ENCODE measurements around the gene CDKN2AIP. TPM values are rescaled to one million over a fixed set of nuclear protein-coding genes. Genes with fewer than 3 reads are reported as not detected.
"Not testable (repeated sequence)": the region's sequence is repeated elsewhere in the genome, so short reads cannot be mapped to it uniquely, and the experiment has no call there.

Gene CDKN2AIP
- total RNA-seq, 2 experiments from 2014 or later = 26.4 to 26.6 TPM

- Mint-ChIP-seq H3K9me3 (no peaks in the 10 kb centered on the region), H3K27ac (peak overlapping the region; percentile 63)
- CTCF ChIA-PET = no interaction called here
Observed at GRCh38 chr4:183449193-183449882, 4.9 kb downstream of the CDKN2AIP start.

DNA sequence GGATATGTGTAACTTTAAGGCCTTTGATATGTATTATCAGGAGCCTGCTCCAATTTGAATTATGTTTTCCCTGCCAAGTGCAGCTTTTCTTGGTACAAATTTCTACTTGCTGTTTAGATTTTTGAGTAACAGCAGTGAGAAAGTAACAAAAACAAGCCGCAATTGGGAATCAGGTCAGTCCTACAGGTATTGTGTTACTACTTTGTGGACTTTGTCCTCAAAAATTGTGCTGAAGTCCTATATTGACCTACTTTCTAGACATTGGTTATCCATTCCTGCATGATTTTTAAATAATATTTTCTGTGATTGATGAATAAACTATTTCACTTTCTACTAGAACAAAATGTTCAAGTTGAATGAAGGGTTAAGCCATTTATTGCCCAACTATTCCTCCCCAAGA, 5.7 kb downstream of the CDKN2AIP start:
- H3K27me3 Mint-ChIP-seq = no peaks in the 10 kb centered on the region
- no peak for DNase-seq
- peaks cover 48% of the 10 kb centered on the region for H3K36me3 Mint-ChIP-seq (ENCODE audit: low read depth)
- no peak overlapping the region for H3K27ac Mint-ChIP-seq
- CTCF ChIA-PET = no interaction called here
- ATAC-seq = no peak
- intact Hi-C loops (cut with micrococcal nuclease) = no loop called here
- POLR2A ChIA-PET = no interaction called here
- no peaks in the 10 kb centered on the region for H3K9me3 Mint-ChIP-seq
- TF ChIP-seq, protein P1, sequence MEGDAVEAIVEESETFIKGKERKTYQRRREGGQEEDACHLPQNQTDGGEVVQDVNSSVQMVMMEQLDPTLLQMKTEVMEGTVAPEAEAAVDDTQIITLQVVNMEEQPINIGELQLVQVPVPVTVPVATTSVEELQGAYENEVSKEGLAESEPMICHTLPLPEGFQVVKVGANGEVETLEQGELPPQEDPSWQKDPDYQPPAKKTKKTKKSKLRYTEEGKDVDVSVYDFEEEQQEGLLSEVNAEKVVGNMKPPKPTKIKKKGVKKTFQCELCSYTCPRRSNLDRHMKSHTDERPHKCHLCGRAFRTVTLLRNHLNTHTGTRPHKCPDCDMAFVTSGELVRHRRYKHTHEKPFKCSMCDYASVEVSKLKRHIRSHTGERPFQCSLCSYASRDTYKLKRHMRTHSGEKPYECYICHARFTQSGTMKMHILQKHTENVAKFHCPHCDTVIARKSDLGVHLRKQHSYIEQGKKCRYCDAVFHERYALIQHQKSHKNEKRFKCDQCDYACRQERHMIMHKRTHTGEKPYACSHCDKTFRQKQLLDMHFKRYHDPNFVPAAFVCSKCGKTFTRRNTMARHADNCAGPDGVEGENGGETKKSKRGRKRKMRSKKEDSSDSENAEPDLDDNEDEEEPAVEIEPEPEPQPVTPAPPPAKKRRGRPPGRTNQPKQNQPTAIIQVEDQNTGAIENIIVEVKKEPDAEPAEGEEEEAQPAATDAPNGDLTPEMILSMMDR (IDR thresholded peaks at IDR 0.05) = no peak
- H3K4me3 Mint-ChIP-seq = no peak overlapping the region
- H3K4me1 Mint-ChIP-seq (ENCODE audit: low read depth) = peaks cover 39% of the 10 kb centered on the region

More at GRCh38 chr4:183449193-183449882, 4.9 kb downstream of the CDKN2AIP start:
- peaks cover 35% of the 10 kb centered on the region for H3K4me1 Mint-ChIP-seq (ENCODE audit: low read depth)
- POLR2A ChIA-PET = no interaction called here
- ATAC-seq (no peak), DNase-seq (no peak)
- TF ChIP-seq, protein P1 (IDR thresholded peaks at IDR 0.05) = no peak
- no peak overlapping the region for H3K4me3 Mint-ChIP-seq
- intact Hi-C loops (cut with micrococcal nuclease) = no loop called here
- no peaks in the 10 kb centered on the region for H3K27me3 Mint-ChIP-seq
- peaks cover 49% of the 10 kb centered on the region for H3K36me3 Mint-ChIP-seq (ENCODE audit: low read depth)

GRCh38 chr4:183455431-183456195, 11.2 kb downstream of the CDKN2AIP start:
- H3K27ac Mint-ChIP-seq = peak overlapping the region; percentile 70
- no peaks in the 10 kb centered on the region for H3K27me3 Mint-ChIP-seq
- H3K4me1 Mint-ChIP-seq (ENCODE audit: low read depth) = peaks cover 16% of the 10 kb centered on the region
- no peaks in the 10 kb centered on the region for H3K9me3 Mint-ChIP-seq
- peaks cover 5% of the 10 kb centered on the region for H3K36me3 Mint-ChIP-seq (ENCODE audit: low read depth)
- H3K4me3 Mint-ChIP-seq = no peak overlapping the region
- ChIA-PET CTCF (interaction anchor here (1.2 to 1.4 kb wide), 2 partner anchors 14 to 18 kb away, joined by 3 read pairs; no protein-coding TSS in a partner anchor), POLR2A (interaction anchor here (1.2 kb wide), 1 partner anchor 9 kb away, joined by 4 read pairs; no protein-coding TSS in a partner anchor)
- DNase-seq (peak; percentile 23), ATAC-seq (peak; percentile 20)
- intact Hi-C loops (cut with micrococcal nuclease) = no loop called here
- TF ChIP-seq, protein P1 (IDR thresholded peaks at IDR 0.05) = no peak

GRCh38 chr4:183458005-183458404, 13.6 kb downstream of the CDKN2AIP start:
- no peak overlapping the region for H3K27ac Mint-ChIP-seq
- TF ChIP-seq, protein P1 (IDR thresholded peaks at IDR 0.05) = no peak
- no peak for DNase-seq
- H3K9me3 Mint-ChIP-seq = no peaks in the 10 kb centered on the region
- ATAC-seq = no peak
- H3K4me3 Mint-ChIP-seq = no peak overlapping the region
- no peaks in the 10 kb centered on the region for H3K36me3 Mint-ChIP-seq (ENCODE audit: low read depth)
- no peaks in the 10 kb centered on the region for H3K27me3 Mint-ChIP-seq
- H3K4me1 Mint-ChIP-seq (ENCODE audit: low read depth) = peaks cover 16% of the 10 kb centered on the region
- POLR2A ChIA-PET = no interaction called here
- intact Hi-C loops (cut with micrococcal nuclease) = no loop called here
- CTCF ChIA-PET = no interaction called here

GRCh38 chr4:183463903-183464619, 19.6 kb downstream of the CDKN2AIP start:
- CTCF ChIA-PET = interaction anchor here (1.0 kb wide), 2 partner anchors 9 to 136 kb away, joined by 3 read pairs; no protein-coding TSS in a partner anchor
- ATAC-seq = not testable (repeated sequence)

DNA sequence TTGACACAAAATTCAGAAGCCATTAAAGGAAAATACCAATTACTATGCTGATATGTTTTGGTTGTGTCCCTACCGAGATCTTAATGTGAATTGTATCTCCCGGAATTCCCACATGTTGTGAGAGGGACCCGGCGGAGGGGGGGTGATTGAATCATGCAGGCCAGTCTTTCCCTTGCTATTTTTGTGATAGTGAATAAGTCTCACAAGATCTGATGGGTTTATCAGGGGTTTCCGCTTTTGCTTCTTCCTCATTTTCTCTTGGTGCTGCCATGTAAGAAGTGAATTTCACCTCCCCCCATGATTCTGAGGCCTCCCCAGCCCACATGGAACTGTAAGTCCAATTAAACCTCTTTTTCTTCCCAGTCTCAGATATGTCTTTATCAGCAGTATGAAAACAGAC, 21.4 kb downstream of the CDKN2AIP start:
- H3K4me3 Mint-ChIP-seq; H3K27me3 Mint-ChIP-seq; CTCF ChIA-PET; H3K9me3 Mint-ChIP-seq; DNase-seq; H3K27ac Mint-ChIP-seq; ATAC-seq; intact Hi-C loops (cut with micrococcal nuclease); H3K36me3 Mint-ChIP-seq (ENCODE audit: low read depth); POLR2A ChIA-PET; H3K4me1 Mint-ChIP-seq (ENCODE audit: low read depth): not testable (repeated sequence)

More at GRCh38 chr4:183463903-183464619, 19.6 kb downstream of the CDKN2AIP start:
- H3K9me3 Mint-ChIP-seq; H3K36me3 Mint-ChIP-seq (ENCODE audit: low read depth); H3K27ac Mint-ChIP-seq; H3K4me3 Mint-ChIP-seq; H3K4me1 Mint-ChIP-seq (ENCODE audit: low read depth); H3K27me3 Mint-ChIP-seq; intact Hi-C loops (cut with micrococcal nuclease): not testable (repeated sequence)
- DNase-seq = peak; percentile 10
- POLR2A ChIA-PET = interaction anchor here (1.2 kb wide), 1 partner anchor 81 kb away, joined by 3 read pairs; no protein-coding TSS in a partner anchor
